GM23338 (cell line): ENCODE measurements around the gene ANXA3.

Experiments
- CREB1 ChIP-seq: fragments of 250-450 bp; sonication (Bioruptor Pico); IDR thresholded peaks from 2 replicates; pipeline ENCODE4 v1.5.0; 2020; ENCODE audit warnings: low read depth, mild to moderate bottlenecking, moderate library complexity
- CTCF ChIP-seq, 2 experiments: fragments of 200-600 bp in 1 of 2; sonication (generic) in 1 of 2; conservative IDR thresholded peaks; 2 replicates each; pipeline versions ENCODE4 v1.5.1 to v1.6.1; 2016 to 2017; ENCODE audit warnings: antibody characterized with exemption in 2 of 2, low read depth in 2 of 2, mild to moderate bottlenecking in 2 of 2, moderate library complexity in 1 of 2

GRCh38 chr4:78529569-78530209 is 21.9 kb upstream of the ANXA3 start:
- TF ChIP-seq CTCF (conservative IDR thresholded peaks at IDR 0.05; ENCODE audit: low read depth in 2 of 2) (no peak), CREB1 (CRISPR knock-in tag) (no peak)
